Activated T-cell treated with anti-CD3 and anti-CD28 coated beads for 24 hours (primary cell): Measurements from ENCODE around the gene DNAJC10.
"Not testable (repeated sequence)": the region's sequence is repeated elsewhere in the genome, so short reads cannot be mapped to it uniquely, and the experiment has no call there.

Experiments
- DNase-seq: peaks from one replicate; pipeline ENCODE4 v3.0.0-alpha.2; 2020; ENCODE audit warnings: low read depth

The DNAJC10 gene

DNA sequence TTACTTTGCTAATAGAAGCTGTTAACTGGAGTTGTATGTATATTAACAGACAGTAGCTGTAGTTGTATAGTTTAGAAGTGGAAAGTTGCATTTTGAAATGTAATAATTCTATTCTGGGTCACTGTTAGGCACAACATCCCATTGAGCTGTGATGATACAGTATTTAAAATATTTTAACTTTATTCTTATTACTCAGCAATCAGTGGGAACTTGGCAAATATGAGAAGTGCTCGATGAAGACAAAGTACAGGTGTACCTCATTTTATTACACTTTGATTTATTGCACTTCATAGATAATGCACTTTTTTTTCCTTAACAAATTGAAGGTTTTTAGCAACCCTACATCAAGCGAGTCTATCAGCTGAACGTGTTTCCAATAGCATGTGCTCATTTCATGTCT lies 8.6 kb downstream of the DNAJC10 start:
- DNase-seq = no peak

DNA sequence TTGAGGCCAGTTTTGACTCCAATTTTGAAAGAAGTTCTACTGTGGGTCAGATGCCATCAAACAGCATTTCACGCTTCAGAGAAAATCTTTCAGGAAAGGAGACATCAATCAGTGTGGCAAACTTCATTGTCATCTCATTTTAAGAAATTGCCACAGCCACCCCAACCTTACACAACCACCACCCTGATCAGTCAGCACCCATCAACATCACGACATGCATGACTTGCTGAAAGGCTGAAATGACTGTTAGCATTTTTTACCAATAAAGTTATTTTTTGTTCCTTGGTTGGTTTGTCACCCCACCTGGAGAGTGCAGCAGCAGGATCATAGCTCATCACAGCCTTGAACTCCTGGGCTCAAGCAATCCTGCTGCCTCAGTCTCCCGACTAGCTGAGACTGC lies 10.4 kb downstream of the DNAJC10 start:
- no peak for DNase-seq

DNA sequence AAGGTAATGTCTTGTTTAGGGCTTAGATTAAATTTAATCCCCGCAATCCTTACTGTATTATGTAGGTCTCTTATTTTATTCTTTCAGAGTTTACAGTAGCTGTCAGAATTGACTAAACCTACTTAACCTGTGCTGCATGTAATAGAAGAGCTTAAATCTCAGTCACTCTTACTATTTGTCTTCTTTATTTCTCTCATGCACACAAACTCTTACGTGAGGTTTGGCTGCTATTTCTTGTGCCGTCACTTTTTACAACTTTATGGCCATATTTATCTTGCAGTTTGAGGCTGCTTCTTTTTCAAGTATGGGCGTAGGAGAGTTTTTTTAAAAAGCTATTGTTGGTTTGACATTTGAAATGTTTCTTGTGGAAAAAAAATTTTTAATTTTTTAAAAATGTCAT lies 12.0 kb downstream of the DNAJC10 start:
- DNase-seq = no peak

DNA sequence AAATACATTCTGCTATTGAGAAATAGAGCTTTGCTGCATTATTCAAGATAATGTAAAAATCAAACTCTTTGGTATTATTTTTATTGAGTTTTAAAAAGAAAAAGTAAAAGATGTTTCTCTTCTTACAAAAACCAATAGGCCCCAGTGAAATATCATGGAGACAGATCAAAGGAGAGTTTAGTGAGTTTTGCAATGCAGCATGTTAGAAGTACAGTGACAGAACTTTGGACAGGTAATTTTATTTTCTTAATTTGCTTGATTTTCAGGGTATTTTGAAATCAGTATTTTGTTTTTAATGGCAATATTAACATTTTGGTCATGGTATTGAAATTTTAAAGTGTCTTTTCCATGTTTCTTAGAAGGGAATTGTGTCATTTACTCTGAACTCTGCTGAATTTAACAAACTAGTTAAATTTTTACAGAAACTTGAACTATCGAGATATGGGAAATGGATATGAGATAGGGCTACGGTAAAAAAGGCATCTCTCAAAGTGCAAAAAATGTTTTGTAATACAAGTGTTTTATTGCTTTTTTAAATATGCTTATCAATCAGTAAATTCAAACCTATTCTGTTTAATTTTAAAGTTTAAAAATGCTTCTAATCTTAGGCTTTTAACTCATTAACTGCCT lies 13.8 kb downstream of the DNAJC10 start:
- no peak for DNase-seq

DNA sequence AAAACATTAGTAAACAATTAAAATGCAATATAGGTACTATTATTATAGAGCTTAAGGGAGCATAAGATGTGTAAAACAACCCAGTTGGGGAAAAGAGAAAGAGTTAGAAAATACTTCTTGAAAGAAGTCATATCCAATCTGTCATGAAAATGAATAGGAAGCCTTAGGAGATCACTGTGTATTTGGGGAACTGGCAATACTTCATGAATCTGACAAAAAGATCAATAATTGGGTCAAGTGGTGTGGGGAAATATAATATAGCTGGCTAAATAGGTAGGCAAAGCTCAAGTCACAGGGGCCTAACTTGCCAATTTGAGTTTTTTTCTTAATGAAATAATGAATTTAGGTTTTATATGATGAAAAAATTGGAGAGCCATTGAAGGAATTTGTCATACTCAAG lies 14.4 kb downstream of the DNAJC10 start:
- DNase-seq = no peak

DNA sequence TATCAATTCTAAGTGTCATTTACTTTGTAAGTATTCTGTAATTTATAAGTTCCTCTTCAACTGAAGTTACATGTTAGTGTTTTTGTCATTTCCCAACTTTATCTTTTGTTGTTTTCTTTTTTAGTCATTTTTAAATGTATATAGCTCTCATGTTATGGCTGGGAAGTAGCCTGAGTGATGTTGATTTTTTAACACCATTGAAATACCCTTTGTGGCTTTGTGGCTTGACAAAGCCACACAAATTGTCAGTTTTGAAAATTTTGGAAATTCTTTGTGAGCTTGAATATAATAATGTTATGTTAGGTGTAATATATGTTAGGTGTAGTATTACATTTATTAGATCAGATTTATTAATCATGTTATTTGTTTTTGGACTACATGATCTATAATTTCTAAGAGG lies 16.7 kb downstream of the DNAJC10 start:
- DNase-seq = no peak

DNA sequence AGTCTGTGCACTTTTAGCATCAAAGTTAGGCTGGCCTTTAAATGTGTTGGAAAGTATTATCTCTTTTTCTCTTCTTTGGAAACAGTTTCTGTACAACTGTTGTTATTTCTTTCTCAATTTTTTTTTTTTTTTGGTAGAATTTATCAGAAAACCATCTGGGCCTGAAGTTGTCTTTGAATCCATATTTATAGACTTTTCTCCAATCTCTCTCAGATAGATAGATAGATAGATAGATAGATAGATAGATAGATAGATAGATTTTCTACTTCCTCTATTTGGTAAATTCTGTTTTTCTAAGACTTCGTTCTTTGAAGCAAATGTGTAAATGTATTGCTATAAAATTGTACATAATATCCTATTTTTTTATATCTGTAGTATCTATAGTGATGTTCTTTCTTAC lies 17.5 kb downstream of the DNAJC10 start:
- no peak for DNase-seq

DNA sequence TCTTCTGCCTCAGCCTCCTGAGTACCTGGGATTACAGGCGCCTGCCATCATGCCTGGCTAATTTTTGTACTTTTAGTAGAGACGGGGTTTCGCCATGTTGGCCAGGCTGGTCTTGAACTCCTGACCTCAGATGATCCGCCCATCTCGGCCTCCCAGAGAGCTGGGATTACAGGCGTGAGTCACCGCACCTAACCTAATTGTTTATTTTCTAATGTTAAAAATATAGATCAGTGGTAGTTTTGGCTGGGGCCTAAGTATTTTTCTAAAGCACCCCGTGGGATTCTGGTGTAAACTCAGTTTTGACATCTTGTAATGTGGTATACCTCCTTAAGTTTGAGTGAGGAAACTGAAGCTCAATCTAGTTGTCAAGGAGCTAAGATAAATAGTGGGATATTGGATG lies 20.8 kb downstream of the DNAJC10 start:
- DNase-seq = not testable (repeated sequence)

DNA sequence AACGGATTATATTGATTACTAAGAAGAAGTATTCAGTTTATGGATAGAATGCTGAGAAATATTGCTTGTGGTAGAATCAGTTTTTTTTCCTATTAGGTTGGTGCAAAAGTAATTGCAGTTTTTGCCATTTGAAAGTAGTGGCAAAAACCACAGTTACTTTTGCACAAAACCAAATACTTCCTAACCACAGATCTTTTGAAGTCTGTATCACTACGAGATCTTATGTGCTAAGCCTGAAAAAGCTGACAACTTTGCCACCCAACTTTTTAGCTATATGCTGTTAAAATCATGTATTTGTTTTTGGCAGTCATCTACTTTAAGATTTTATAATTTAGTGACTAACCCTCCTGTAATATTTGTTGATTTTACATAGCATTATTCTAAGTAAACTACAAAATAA lies 24.6 kb downstream of the DNAJC10 start:
- no peak for DNase-seq

DNA sequence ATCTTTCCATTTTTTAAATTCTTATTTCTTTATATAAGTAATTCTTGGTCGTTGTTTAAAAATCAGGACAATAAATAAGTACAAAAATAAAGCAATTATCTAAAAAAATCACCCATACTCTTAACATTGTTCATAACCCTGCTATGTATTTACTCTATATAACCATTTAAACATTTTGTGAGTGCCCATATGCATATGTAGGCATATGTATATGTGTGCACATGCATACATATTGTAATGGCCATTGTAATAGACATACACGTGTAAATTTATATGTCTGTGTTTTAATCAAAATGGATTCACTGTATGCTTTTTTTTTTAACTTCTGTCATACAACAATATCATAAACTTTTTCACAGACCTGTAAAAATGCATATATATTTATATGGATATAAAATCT lies 25.6 kb downstream of the DNAJC10 start:
- DNase-seq = no peak

DNA sequence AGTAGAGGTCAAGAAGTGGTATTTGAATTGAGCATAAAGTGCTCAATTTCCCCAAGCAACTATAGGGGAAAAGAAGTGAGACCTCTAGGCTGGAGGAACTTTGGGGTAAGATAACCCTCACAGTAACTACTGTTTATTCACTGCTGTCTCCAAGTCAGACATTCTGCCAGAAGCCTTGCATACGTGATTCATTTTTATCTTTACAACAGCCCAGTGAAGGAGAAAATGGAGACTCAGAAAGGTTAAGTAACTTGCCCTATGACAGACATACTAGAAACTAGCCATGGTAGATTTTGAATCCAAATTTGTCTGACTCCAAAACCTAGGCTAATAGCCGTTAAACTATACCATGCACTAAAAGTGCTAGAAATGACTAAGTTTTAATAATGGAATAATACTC lies 28.4 kb downstream of the DNAJC10 start:
- DNase-seq = no peak

DNA sequence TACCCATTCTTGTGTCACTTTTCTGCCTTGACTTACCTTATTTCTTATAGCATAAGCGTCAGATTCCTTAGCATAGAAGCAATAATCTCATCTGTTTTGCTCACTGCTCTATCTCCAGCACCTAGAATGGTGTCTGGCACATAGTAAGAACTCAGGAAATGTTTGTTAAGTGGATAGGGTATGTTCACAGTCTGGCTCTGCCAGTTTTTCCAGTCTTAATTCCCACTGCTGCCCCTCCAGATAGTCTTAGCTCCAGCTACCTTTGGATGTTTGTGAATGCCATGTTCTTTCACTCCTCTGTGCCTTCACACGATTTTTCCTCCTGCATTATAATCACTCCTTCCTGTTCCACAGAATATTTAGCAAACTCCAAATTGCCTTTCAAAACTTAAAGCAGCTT lies 29.0 kb downstream of the DNAJC10 start:
- no peak for DNase-seq

DNA sequence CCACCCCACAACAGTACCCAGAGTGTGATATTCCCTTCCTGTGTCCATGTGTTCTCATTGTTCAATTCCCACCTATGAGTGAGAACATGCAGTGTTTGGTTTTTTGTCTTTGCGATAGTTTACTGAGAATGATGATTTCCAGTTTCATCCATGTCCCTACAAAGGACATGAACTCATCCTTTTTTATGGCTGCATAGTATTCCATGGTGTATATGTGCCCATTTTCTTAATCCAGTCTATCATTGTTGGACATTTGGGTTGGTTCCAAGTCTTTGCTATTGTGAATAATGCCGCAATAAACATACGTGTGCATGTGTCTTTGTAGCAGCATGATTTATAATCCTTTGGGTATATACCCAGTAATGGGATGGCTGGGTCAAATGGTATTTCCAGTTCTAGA lies 29.8 kb downstream of the DNAJC10 start:
- DNase-seq = not testable (repeated sequence)

DNA sequence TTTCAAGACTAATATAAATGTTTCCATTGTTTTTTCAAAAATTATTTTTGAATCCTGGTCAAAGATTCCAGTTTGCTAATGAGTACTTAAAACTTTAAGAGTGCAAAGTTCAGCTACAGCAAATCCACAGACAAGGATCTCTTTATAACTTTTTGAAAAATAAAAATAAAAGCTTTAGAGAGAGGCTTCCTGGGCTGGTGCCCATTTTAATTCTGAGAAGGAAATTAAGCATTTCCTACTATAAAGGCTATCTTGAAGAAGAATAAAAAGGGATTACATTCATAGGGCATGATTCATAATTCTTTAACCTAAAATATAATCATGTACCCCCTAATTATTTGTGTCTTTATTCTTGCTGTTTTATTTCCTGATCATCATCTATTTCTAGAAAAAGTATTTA lies 38.2 kb downstream of the DNAJC10 start:
- DNase-seq = no peak

DNA sequence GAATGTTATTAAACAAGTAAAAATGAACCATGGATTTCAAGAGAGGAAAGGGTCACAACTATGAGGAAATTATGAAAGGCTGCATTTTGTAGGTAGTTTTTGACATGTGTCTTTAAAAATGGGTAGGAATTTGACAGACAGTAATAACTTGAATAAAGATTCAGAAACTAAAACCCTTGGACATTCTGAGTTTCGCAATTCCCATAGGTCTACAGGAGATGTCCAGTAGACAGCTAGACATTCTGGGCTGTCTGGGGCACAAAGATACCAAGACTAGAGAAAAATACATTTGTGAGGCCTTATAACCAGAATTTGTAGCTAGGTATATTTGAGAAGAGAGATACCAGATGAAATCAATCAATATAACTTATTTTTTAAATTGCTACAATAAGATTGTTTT lies 42.3 kb downstream of the DNAJC10 start:
- DNase-seq = no peak

DNA sequence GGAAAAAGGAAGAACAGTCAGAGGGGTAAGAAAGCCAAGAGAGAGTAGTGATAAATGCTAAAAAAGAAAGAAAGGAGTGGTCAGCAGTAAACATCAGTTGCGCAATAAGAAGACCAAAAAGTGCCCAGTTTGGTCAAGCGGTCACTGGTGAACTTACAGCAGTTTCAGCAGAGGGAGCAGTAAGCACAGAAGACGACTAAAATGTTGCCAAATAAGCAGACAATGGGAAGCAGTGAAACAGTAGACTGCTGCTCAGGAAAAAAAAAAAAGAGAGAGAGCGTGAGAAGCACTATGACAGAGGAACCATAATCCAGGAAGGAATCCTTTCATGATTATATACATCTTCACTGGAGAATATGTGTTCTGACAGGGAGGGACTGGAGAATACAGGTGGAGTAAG lies 45.8 kb downstream of the DNAJC10 start:
- no peak for DNase-seq

DNA sequence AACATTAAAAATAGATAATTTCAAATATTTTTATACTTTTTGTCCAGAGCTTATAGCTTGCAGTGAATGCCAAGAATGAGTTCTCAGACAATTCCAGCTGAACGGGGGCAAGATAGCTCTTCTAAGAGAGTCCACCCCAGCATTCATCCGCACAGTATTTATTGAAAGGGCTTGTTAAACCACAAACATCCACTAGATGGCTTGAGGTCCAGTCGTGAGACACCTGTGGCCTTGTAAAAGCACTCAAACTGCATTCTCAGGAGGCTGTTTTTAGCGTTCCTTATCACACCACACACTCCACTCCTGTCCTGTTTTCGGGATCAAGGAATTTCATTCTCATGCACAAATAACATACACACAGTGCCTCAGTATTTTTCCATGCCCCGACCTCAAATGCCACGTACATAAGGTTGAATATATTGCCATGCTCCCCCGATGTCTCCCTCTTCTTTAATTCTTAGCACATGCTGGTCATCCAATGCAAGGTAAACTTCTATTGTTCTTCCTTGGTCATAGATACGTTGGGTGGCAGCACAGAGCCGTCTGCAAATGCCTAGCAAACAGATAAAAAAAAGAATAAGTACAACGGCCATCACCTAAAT lies 47.4 kb downstream of the DNAJC10 start:
- no peak for DNase-seq

DNA sequence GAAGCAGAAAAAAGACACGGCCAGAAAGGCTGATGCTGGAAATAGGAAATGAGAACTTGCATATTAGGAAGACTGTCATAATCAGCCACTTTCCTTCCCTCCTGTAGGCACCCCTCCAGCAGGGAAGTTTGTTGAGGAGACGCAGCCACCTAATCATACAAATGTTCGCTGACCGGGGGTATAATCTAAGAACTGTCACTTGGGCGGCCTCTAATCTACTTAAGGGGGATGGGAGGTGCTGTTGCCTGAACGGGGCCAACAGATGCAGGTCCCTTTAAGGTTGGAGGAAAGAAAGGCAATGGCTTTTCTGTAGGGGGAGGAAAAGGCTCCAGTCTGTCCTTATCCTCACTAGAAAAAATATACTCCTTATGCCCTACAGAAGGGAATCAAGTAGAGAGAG lies 50.6 kb downstream of the DNAJC10 start:
- DNase-seq = no peak

DNA sequence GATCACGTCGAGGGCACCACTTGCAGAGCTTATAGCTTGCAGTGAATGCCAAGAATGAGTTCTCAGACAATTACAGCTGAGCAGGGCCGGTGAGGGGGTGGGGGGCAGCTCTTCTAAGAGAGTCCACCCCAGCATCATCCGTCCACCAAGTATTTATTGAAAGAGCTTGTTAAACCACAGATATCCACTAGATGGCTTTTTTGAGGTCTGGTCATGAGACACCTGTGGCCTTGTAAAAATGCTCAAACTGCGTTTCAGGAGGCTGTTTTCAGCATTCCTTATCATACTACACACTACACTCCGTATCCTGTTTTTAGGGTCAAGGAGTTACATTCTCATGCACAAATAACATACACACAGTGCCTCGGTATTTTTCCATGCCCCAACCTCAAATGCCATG lies 51.5 kb downstream of the DNAJC10 start:
- DNase-seq = no peak

DNA sequence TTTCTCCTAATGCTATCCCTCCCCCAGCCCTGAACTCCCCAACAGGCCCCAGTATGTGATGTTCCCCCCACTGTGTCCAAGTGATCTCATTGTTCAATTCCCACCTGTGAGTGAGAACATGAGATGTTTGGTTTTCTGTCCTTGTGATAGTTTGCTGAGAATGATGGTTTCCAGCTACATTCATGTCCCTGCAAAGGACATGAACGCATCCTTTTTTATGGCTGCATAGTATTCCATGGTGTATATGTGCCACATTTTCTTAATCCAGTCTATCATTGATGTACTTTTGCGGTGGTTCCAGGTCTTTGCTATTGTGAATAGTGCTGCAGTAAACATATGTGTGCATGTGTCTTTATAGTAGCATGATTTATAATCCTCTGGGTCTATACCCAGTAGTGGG lies 52.9 kb downstream of the DNAJC10 start:
- not testable (repeated sequence) for DNase-seq

DNA sequence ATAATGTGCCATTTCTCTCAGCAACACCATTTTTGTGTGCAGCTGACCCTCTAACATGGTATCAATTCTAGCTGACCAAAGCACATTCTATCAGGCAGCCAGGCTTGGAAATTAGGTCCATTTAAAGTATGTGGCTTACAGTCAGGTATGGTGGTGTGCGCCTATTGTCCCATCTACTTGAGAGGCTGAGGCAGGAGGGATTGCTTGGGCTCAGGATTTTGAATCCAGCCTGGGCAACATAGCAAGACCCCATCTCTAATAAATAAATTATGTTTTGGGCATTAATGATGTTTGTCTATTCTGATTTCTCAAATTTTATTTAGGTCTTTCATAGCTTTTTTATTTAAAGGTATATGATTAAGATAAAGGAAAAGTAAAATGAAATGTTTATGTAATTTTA lies 63.3 kb downstream of the DNAJC10 start:
- no peak for DNase-seq

DNA sequence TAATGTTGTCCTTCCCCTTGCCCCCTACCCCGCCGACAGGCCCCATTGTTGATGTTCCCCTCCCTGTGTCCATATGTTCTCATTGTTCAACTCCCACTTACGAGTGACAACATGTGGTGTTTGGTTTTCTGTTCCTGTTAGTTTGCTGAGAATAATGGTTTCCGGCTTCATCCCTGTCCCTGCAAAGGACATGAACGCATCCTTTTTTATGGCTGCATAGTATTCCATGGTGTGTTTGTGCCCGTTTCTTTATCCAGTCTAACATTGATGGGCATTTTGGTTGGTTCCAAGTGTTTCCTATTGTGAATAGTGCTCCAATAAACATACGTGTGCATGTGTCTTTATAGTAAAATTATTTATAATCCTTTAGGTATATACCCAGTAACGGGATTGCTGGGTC lies 65.0 kb downstream of the DNAJC10 start:
- DNase-seq = not testable (repeated sequence)

DNA sequence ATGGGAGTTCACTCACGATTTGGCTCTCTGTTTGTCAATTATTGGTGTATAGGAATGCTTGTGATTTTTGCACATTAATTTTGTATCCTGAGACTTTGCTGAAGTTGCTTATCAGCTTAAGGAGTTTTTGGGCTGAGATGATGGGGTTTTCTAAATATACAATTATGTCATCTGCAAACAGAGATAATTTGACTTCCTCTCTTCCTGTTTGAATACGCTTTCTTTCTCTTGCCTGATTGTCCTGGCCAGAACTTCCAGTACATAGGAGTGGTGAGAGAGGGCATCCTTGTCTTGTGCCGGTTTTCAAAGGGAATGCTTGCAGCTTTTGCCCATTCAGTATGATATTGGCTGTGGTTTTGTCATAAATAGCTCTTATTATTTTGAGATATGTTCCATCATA lies 66.6 kb downstream of the DNAJC10 start:
- not testable (repeated sequence) for DNase-seq

DNA sequence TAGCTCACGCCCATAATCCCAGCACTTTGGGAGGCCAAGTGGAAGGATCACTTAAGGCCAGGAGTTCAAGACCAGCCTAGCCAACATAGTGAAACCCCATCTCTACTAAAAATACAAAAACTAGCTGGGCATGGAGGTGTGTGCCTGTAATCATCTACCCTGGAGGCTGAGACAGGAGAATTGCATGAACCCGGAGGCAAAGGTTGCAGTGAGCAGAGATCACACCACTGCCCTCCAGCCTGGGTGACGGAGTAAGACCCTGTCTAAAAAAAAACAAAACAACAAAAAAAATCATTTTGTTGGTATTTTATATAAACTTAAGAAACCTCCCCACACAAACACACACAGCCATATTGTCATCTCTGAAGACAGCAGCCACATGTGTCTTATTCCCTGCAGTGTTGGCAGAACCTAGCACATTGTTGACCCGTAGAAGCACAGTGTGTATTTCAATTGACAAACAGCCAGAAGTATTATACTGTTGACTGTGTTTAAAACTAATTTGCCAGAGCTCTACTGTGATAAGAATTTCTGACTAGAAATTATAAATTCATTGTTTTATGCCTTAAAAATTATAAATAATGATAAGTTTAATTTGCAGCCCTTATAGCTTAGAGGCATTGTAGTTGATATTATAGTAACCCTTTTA lies 68.1 kb downstream of the DNAJC10 start:
- DNase-seq = no peak
